Measurements from ENCODE around the gene APEH. TPM values are rescaled to one million over a fixed set of nuclear protein-coding genes. Genes with fewer than 3 reads are reported as not detected.
"Not testable (repeated sequence)": the region's sequence is repeated elsewhere in the genome, so short reads cannot be mapped to it uniquely, and the experiment has no call there.

Gene APEH
- total RNA-seq, 2 donors from 2014 or later = 151 to 278 TPM

GRCh38 chr3:49689046-49689907, 15.1 kb downstream of the APEH start, which contains the start of the genes MST1 and RNF123:
Gene MST1, minus strand, starts transcription at chr3:49689474. Its CDS starts 783 bp downstream, at chr3:49688691.
Gene RNF123, plus strand, starts transcription at chr3:49689557. Its CDS starts 1,609 bp downstream, at chr3:49691166.
- intact Hi-C loops (cut with DNase I) = no loop called here
- peaks cover 6% of the 10 kb centered on the region for H3K4me1 ChIP-seq
- peak within 1 kb of the TSS; percentile 81 to 95 for H3K9ac ChIP-seq (ENCODE audit: low read depth in 2 of 2, low read length in 2 of 2)
- H3K36me3 ChIP-seq = no peaks in the 10 kb centered on the region
- no peaks in the 10 kb centered on the region for H3K27me3 ChIP-seq
- H3K9me3 ChIP-seq = no peaks in the 10 kb centered on the region
- peak within 1 kb of the TSS; percentile 100 for H3K4me3 ChIP-seq
- DNase-seq = peak; percentile 90
- H3K27ac ChIP-seq = peak within 1 kb of the TSS; percentile 31
- TF ChIP-seq CTCF (IDR thresholded peaks at IDR 0.05) = peak; percentile 21

GRCh38 chr3:49689908-49690624, 15.9 kb downstream of the APEH start:
- intact Hi-C loops (cut with DNase I); H3K4me1 ChIP-seq; H3K9me3 ChIP-seq; DNase-seq; H3K36me3 ChIP-seq; H3K27me3 ChIP-seq; H3K27ac ChIP-seq: not testable (repeated sequence)
- Histone ChIP-seq H3K4me3 (peak overlapping the region; percentile 100), H3K9ac (ENCODE audit: low read depth in 2 of 2, low read length in 2 of 2) (peak overlapping the region; percentile 81 to 95)

- H3K4me3 ChIP-seq; H3K9ac ChIP-seq (ENCODE audit: low read depth in 2 of 2, low read length in 2 of 2); H3K4me1 ChIP-seq; H3K36me3 ChIP-seq; intact Hi-C loops (cut with DNase I); H3K27me3 ChIP-seq; H3K9me3 ChIP-seq; DNase-seq; H3K27ac ChIP-seq: not testable (repeated sequence)
These were observed 16.7 kb downstream of the APEH start for GRCh38 chr3:49690856-49691255.

- H3K4me1 ChIP-seq; H3K9ac ChIP-seq (ENCODE audit: low read depth in 2 of 2, low read length in 2 of 2); intact Hi-C loops (cut with DNase I); H3K9me3 ChIP-seq; H3K36me3 ChIP-seq; H3K27me3 ChIP-seq; H3K4me3 ChIP-seq; H3K27ac ChIP-seq: not testable (repeated sequence)
- DNase-seq = peak; percentile 76
These were observed 17.3 kb downstream of the APEH start for GRCh38 chr3:49691481-49691880.

- H3K27ac ChIP-seq; DNase-seq; H3K9me3 ChIP-seq; H3K27me3 ChIP-seq; H3K4me1 ChIP-seq; H3K4me3 ChIP-seq; H3K9ac ChIP-seq (ENCODE audit: low read depth in 2 of 2, low read length in 2 of 2); H3K36me3 ChIP-seq; intact Hi-C loops (cut with DNase I): not testable (repeated sequence)
These were observed 20.4 kb downstream of the APEH start for GRCh38 chr3:49694409-49695070.

- H3K27me3 ChIP-seq; DNase-seq; H3K36me3 ChIP-seq; H3K27ac ChIP-seq; H3K4me1 ChIP-seq; intact Hi-C loops (cut with DNase I); H3K9me3 ChIP-seq; H3K9ac ChIP-seq (ENCODE audit: low read depth in 2 of 2, low read length in 2 of 2); H3K4me3 ChIP-seq: not testable (repeated sequence)
These were observed 21.3 kb downstream of the APEH start for GRCh38 chr3:49695350-49696015.

- Histone ChIP-seq H3K27me3 (no peaks in the 10 kb centered on the region), H3K27ac (no peak overlapping the region), H3K9ac (ENCODE audit: low read depth in 2 of 2, low read length in 2 of 2) (no peak overlapping the region), H3K9me3 (no peaks in the 10 kb centered on the region), H3K4me3 (no peak overlapping the region), H3K36me3 (peaks cover 5% of the 10 kb centered on the region), H3K4me1 (no peaks in the 10 kb centered on the region)
- intact Hi-C loops (cut with DNase I) = no loop called here
- TF ChIP-seq CTCF (IDR thresholded peaks at IDR 0.05) = no peak
- DNase-seq = no peak
These were observed 25.3 kb downstream of the APEH start for GRCh38 chr3:49699281-49699979.
